Kidney epithelial cell (primary cell): ENCODE measurements around the gene RCAN3. TPM values are rescaled to one million over a fixed set of nuclear protein-coding genes. Genes with fewer than 3 reads are reported as not detected.

Experiments used
- DNase-seq: peaks from one replicate; pipeline ENCODE4 v3.0.0-alpha.2; 2010; ENCODE audit warnings: low read depth
- H3K27me3 ChIP-seq: 2 replicates; pipeline ENCODE4 v1.6.0; 2011; ENCODE audit warnings: low read length; ENCODE audit not compliant: control insufficient read depth, insufficient read depth
- H3K36me3 ChIP-seq: 2 replicates; pipeline ENCODE4 v1.5.1; 2011; ENCODE audit warnings: low read length; ENCODE audit not compliant: control insufficient read depth, insufficient read depth
- H3K4me3 ChIP-seq: 2 replicates; pipeline ENCODE4 v1.5.1; 2011; ENCODE audit warnings: low read depth, mild to moderate bottlenecking, control low read depth, low read length
- total RNA-seq: library from RNA; depleted of rRNA; stranded (reverse); fragments of >200 nt; gene quantifications from 2 replicates; pipeline ENCODE4 v1.2.3, GENCODE V29; 2015
- TF ChIP-seq, protein P1 (sequence below): IDR thresholded peaks from 2 replicates; pipeline ENCODE4 v1.5.1; 2011; ENCODE audit warnings: mild to moderate bottlenecking, moderate library complexity, low read length, control low read depth, inconsistent platforms; ENCODE audit not compliant: insufficient read depth, poor library complexity, severe bottlenecking

The RCAN3 gene
- total RNA-seq, 1 donor from 2014 or later = 24.4 TPM

GRCh38 chr1:24586970-24587820 lies 84.6 kb downstream of the RCAN3 start:
- no peak for DNase-seq

DNA sequence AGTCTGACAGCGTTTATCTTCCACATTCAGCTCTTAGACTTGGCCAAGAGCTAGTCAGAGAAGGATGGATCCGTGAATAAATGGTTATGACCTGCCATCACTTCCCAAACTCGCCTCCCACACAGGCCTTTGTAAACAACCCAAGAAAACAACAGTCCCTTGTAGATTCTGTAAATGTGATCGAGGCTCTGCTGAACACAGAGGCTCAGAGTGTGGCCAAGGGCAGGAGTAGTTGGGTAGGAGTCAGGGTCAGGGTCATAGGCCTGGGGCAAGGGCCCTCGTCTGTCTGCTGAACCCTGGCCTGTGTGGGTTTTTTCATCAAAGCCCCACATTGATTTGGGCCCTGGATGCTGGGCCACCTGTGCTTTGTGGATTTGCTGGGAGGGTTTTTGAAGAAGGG lies 85.9 kb downstream of the RCAN3 start:
- no peak overlapping the region for H3K4me3 ChIP-seq
- TF ChIP-seq, protein P1, sequence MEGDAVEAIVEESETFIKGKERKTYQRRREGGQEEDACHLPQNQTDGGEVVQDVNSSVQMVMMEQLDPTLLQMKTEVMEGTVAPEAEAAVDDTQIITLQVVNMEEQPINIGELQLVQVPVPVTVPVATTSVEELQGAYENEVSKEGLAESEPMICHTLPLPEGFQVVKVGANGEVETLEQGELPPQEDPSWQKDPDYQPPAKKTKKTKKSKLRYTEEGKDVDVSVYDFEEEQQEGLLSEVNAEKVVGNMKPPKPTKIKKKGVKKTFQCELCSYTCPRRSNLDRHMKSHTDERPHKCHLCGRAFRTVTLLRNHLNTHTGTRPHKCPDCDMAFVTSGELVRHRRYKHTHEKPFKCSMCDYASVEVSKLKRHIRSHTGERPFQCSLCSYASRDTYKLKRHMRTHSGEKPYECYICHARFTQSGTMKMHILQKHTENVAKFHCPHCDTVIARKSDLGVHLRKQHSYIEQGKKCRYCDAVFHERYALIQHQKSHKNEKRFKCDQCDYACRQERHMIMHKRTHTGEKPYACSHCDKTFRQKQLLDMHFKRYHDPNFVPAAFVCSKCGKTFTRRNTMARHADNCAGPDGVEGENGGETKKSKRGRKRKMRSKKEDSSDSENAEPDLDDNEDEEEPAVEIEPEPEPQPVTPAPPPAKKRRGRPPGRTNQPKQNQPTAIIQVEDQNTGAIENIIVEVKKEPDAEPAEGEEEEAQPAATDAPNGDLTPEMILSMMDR = no peak
- DNase-seq = no peak
- no peaks in the 10 kb centered on the region for H3K27me3 ChIP-seq
- no peaks in the 10 kb centered on the region for H3K36me3 ChIP-seq

More at GRCh38 chr1:24586970-24587820, 84.6 kb downstream of the RCAN3 start:
- H3K27me3 ChIP-seq = no peaks in the 10 kb centered on the region
- H3K4me3 ChIP-seq = no peak overlapping the region
- no peaks in the 10 kb centered on the region for H3K36me3 ChIP-seq
- TF ChIP-seq, protein P1 = peak; percentile 76

DNA sequence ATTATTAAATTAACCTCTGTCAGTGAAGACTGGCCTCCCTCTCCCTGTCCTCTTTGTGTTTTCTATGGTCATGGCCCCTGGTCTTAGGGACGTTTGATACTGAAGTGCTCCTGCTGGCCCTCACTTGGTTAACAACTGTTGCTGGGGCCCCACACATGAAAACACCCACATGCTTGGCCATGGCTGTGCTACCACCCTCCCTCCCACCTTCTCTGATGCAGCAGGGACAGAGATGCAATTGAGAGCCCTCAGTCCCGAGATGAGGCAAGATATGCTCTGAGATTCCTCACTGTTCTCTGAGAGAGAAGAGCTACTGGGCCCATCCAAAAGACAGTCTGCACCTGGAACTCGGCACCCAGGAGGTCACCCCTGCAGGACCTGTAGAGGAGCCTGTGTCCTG lies 86.6 kb downstream of the RCAN3 start:
- Histone ChIP-seq H3K36me3 (no peaks in the 10 kb centered on the region), H3K4me3 (no peak overlapping the region), H3K27me3 (no peaks in the 10 kb centered on the region)
- TF ChIP-seq, protein P1 = no peak
- no peak for DNase-seq

Other genes with a start within 250 kb of the RCAN3 start
- 12.5 and 12.9 TPM in 2 replicates for gene GRHL3, start 183.5 kb upstream of the RCAN3 start, total RNA-seq
- 7.5 and 12.8 TPM in 2 replicates for gene STPG1, start 89.1 kb upstream of the RCAN3 start, total RNA-seq
- 42.0 and 45.0 TPM in 2 replicates for gene NIPAL3, start 87.0 kb upstream of the RCAN3 start, total RNA-seq
- gene NCMAP, start 53.3 kb downstream of the RCAN3 start, total RNA-seq = 1.2 and 1.5 TPM in 2 replicates
- gene SRRM1, start 140.5 kb downstream of the RCAN3 start, total RNA-seq = 58.4 and 71.1 TPM in 2 replicates
- gene CLIC4, start 242.6 kb downstream of the RCAN3 start, total RNA-seq = 224 and 227 TPM in 2 replicates